ENCODE results near the gene DEFB132.

DEFB132 gene

GRCh38 chr20:237929-238328 is 19.6 kb upstream of the DEFB132 start:
- H3K27ac ChIP-seq (ENCODE audit: low read depth, low read length): no peak overlapping the region

GRCh38 chr20:242905-243304 is 14.6 kb upstream of the DEFB132 start:
- H2AFZ ChIP-seq (ENCODE audit: low read depth, low read length, severe bottlenecking): no peak overlapping the region
- no peak overlapping the region for H3K4me3 ChIP-seq (ENCODE audit: insufficient read depth, low read length, poor library complexity, severe bottlenecking)
- TF ChIP-seq, protein P1, sequence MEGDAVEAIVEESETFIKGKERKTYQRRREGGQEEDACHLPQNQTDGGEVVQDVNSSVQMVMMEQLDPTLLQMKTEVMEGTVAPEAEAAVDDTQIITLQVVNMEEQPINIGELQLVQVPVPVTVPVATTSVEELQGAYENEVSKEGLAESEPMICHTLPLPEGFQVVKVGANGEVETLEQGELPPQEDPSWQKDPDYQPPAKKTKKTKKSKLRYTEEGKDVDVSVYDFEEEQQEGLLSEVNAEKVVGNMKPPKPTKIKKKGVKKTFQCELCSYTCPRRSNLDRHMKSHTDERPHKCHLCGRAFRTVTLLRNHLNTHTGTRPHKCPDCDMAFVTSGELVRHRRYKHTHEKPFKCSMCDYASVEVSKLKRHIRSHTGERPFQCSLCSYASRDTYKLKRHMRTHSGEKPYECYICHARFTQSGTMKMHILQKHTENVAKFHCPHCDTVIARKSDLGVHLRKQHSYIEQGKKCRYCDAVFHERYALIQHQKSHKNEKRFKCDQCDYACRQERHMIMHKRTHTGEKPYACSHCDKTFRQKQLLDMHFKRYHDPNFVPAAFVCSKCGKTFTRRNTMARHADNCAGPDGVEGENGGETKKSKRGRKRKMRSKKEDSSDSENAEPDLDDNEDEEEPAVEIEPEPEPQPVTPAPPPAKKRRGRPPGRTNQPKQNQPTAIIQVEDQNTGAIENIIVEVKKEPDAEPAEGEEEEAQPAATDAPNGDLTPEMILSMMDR (IDR thresholded peaks at IDR 0.05; ENCODE audit: insufficient read depth, low read length, poor library complexity, severe bottlenecking): no peak
- TF ChIP-seq EZH2phosphoT487 (conservative IDR thresholded peaks at IDR 0.05; ENCODE audit: low read length): no peak
- H4K20me1 ChIP-seq (ENCODE audit: low read depth, low read length): no peaks in the 10 kb centered on the region
- H3K9me2 ChIP-seq (replicated peaks; ENCODE audit: insufficient read depth, low read length): no peaks in the 10 kb centered on the region
- no peaks in the 10 kb centered on the region for H3F3A ChIP-seq (ENCODE audit: insufficient read depth)
- no peak overlapping the region for H3K4me2 ChIP-seq (ENCODE audit: low read depth, low read length, poor library complexity, severe bottlenecking)
- H3K36me3 ChIP-seq (ENCODE audit: low read length): no peaks in the 10 kb centered on the region
- no peaks in the 10 kb centered on the region for H3K27me3 ChIP-seq (ENCODE audit: low read length)
- no peak overlapping the region for H3K27ac ChIP-seq (ENCODE audit: low read depth, low read length)
- no peaks in the 10 kb centered on the region for H3K79me2 ChIP-seq (ENCODE audit: insufficient read depth, low read length)
- H3K9ac ChIP-seq (ENCODE audit: low read length): no peak overlapping the region
- H3K9me3 ChIP-seq (ENCODE audit: insufficient read depth, low read length): no peaks in the 10 kb centered on the region

More at GRCh38 chr20:237929-238328, 19.6 kb upstream of the DEFB132 start:
- Histone ChIP-seq H3K27me3 (ENCODE audit: low read length) (no peaks in the 10 kb centered on the region), H3K79me2 (ENCODE audit: insufficient read depth, low read length) (no peaks in the 10 kb centered on the region), H3K9ac (ENCODE audit: low read length) (no peak overlapping the region), H3F3A (ENCODE audit: insufficient read depth) (no peaks in the 10 kb centered on the region), H3K36me3 (ENCODE audit: low read length) (no peaks in the 10 kb centered on the region), H2AFZ (ENCODE audit: low read depth, low read length, severe bottlenecking) (no peak overlapping the region), H4K20me1 (ENCODE audit: low read depth, low read length) (no peaks in the 10 kb centered on the region), H3K9me2 (replicated peaks; ENCODE audit: insufficient read depth, low read length) (no peaks in the 10 kb centered on the region), H3K9me3 (ENCODE audit: insufficient read depth, low read length) (no peaks in the 10 kb centered on the region), H3K4me3 (ENCODE audit: insufficient read depth, low read length, poor library complexity, severe bottlenecking) (no peak overlapping the region), H3K4me2 (ENCODE audit: low read depth, low read length, poor library complexity, severe bottlenecking) (no peak overlapping the region)
- TF ChIP-seq, protein P1 (IDR thresholded peaks at IDR 0.05; ENCODE audit: insufficient read depth, low read length, poor library complexity, severe bottlenecking): no peak
- TF ChIP-seq EZH2phosphoT487 (conservative IDR thresholded peaks at IDR 0.05; ENCODE audit: low read length): no peak

DNA sequence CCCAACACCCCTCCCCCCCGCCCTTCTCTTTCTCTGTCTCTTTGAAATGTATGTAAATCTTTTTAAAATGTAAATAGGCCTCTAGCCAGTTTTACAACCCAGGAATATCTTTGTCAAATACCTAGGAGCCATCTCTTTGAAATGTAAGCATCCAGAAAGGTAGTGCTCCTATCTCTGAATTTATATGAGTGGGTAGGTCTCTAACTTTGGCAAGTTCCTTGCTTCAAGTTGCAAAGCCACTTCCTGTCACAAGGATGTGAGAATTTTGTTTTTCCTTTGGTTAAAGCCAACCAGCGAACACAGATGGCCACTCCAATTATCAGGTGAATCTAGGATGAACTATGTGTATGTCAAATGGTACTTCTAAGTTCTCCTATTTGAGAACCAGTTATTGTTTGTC is 6.2 kb upstream of the DEFB132 start:
- Histone ChIP-seq H3K9me2 (replicated peaks; ENCODE audit: insufficient read depth, low read length) (no peaks in the 10 kb centered on the region), H3K36me3 (ENCODE audit: low read length) (no peaks in the 10 kb centered on the region), H3K9ac (ENCODE audit: low read length) (no peak overlapping the region), H3K9me3 (ENCODE audit: insufficient read depth, low read length) (no peaks in the 10 kb centered on the region), H3K27ac (ENCODE audit: low read depth, low read length) (no peak overlapping the region), H3K27me3 (ENCODE audit: low read length) (no peaks in the 10 kb centered on the region), H3K4me3 (ENCODE audit: insufficient read depth, low read length, poor library complexity, severe bottlenecking) (no peak overlapping the region), H4K20me1 (ENCODE audit: low read depth, low read length) (no peaks in the 10 kb centered on the region), H3K79me2 (ENCODE audit: insufficient read depth, low read length) (no peaks in the 10 kb centered on the region), H2AFZ (ENCODE audit: low read depth, low read length, severe bottlenecking) (no peak overlapping the region), H3F3A (ENCODE audit: insufficient read depth) (no peaks in the 10 kb centered on the region), H3K4me2 (ENCODE audit: low read depth, low read length, poor library complexity, severe bottlenecking) (no peak overlapping the region)
- no peak for TF ChIP-seq EZH2phosphoT487 (conservative IDR thresholded peaks at IDR 0.05; ENCODE audit: low read length)
- TF ChIP-seq, protein P1 (IDR thresholded peaks at IDR 0.05; ENCODE audit: insufficient read depth, low read length, poor library complexity, severe bottlenecking): no peak

Data from SU-DHL-6 (cell line).